ENCODE data around the gene ACSM2B.
"Not testable (repeated sequence)": the region's sequence is repeated elsewhere in the genome, so short reads cannot be mapped to it uniquely, and the experiment has no call there.

Gene ACSM2B

GRCh38 chr16:20515688-20516090 is 60.5 kb downstream of the ACSM2B start:
- no peak for DNase-seq (ENCODE audit: low spot score)
- in situ Hi-C loops (cut with MboI; ENCODE audit: low pct_unique_long_range_greater_than_20kb, low sequenced_read_pairs, unreplicated experiment): no loop called here
- TF ChIP-seq CTCF (IDR thresholded peaks at IDR 0.05; ENCODE audit: extremely low read depth, insufficient read depth, missing control alignments): no peak

- in situ Hi-C loops (cut with MboI; ENCODE audit: low pct_unique_long_range_greater_than_20kb, low sequenced_read_pairs, unreplicated experiment): no loop called here
- TF ChIP-seq CTCF (IDR thresholded peaks at IDR 0.05; ENCODE audit: extremely low read depth, insufficient read depth, missing control alignments): no peak
- DNase-seq (ENCODE audit: low spot score): no peak
Measured at GRCh38 chr16:20510323-20510722, 65.8 kb downstream of the ACSM2B start.

GRCh38 chr16:20507280-20507679 is 68.9 kb downstream of the ACSM2B start:
- DNase-seq (ENCODE audit: low spot score): no peak
- in situ Hi-C loops (cut with MboI; ENCODE audit: low pct_unique_long_range_greater_than_20kb, low sequenced_read_pairs, unreplicated experiment): no loop called here
- TF ChIP-seq CTCF (IDR thresholded peaks at IDR 0.05; ENCODE audit: extremely low read depth, insufficient read depth, missing control alignments): no peak

GRCh38 chr16:20504418-20504817 is 71.7 kb downstream of the ACSM2B start:
- no peak for DNase-seq (ENCODE audit: low spot score)
- no peak for TF ChIP-seq CTCF (IDR thresholded peaks at IDR 0.05; ENCODE audit: extremely low read depth, insufficient read depth, missing control alignments)
- in situ Hi-C loops (cut with MboI; ENCODE audit: low pct_unique_long_range_greater_than_20kb, low sequenced_read_pairs, unreplicated experiment): no loop called here

- in situ Hi-C loops (cut with MboI; ENCODE audit: low pct_unique_long_range_greater_than_20kb, low sequenced_read_pairs, unreplicated experiment); DNase-seq (ENCODE audit: low spot score): not testable (repeated sequence)
Measured at GRCh38 chr16:20491448-20491847, 84.7 kb downstream of the ACSM2B start.

GRCh38 chr16:20490994-20491393 is 85.2 kb downstream of the ACSM2B start:
- in situ Hi-C loops (cut with MboI; ENCODE audit: low pct_unique_long_range_greater_than_20kb, low sequenced_read_pairs, unreplicated experiment); DNase-seq (ENCODE audit: low spot score): not testable (repeated sequence)
